Ascending aorta (tissue), 2 donors: ENCODE measurements around the gene TOX3. TPM values are rescaled to one million over a fixed set of nuclear protein-coding genes. Genes with fewer than 3 reads are reported as not detected.

Source experiments
- DNase-seq, 2 donors: peaks; one replicate each; pipeline ENCODE4 v3.0.0-alpha.2; 2019; ENCODE audit warnings: low spot score in 2 of 2
- H3K27ac ChIP-seq, 2 donors: fragments of 200-600 bp; sonication (generic); one replicate each; pipeline ENCODE4 v1.5.1; 2016 to 2017; ENCODE audit warnings: mild to moderate bottlenecking in 1 of 2
- H3K27me3 ChIP-seq: fragments of 200-600 bp; sonication (generic); one replicate; pipeline ENCODE4 v1.5.1; 2017
- H3K36me3 ChIP-seq, 2 donors: fragments of 200-600 bp; sonication (generic); one replicate each; pipeline ENCODE4 v1.5.1; 2016
- H3K4me1 ChIP-seq, 2 donors: fragments of 200-600 bp; sonication (generic); one replicate each; pipeline ENCODE4 v1.5.1; 2016 to 2017; ENCODE audit warnings: mild to moderate bottlenecking in 1 of 2
- H3K4me3 ChIP-seq, 2 donors: fragments of 200-600 bp; sonication (generic); one replicate each; pipeline ENCODE4 v1.5.1; 2016 to 2017; ENCODE audit warnings: mild to moderate bottlenecking in 1 of 2
- H3K9me3 ChIP-seq, 2 donors: fragments of 200-600 bp; sonication (generic); one replicate each; pipeline ENCODE4 v1.5.1; 2016
- CTCF ChIP-seq, 3 experiments: fragments of 200-600 bp in 2 of 3; fragments of 450-650 bp in 1 of 3; sonication (generic) in 2 of 3; IDR thresholded peaks; one replicate each; pipeline ENCODE4 v1.5.1; 2016 to 2019; ENCODE audit warnings: antibody characterized with exemption in 3 of 3, mild to moderate bottlenecking in 1 of 3, moderate library complexity in 1 of 3
- intact Hi-C: fragments of 100-400 bp; cut with DNase I; formaldehyde crosslinking; loops from one replicate; pipeline ENCODE4 v1.15.1; 2023
- total RNA-seq: library from RNA; depleted of rRNA; stranded (reverse); fragments of >200 nt; gene quantifications from one replicate; pipeline ENCODE4 v1.1.0, GENCODE V29; 2016

Gene TOX3
- total RNA-seq, 1 donor from 2014 or later: not detected

- Histone ChIP-seq H3K27ac (no peak overlapping the region), H3K9me3 (no peaks in the 10 kb centered on the region), H3K4me1 (no peaks in the 10 kb centered on the region), H3K4me3 (no peak overlapping the region), H3K36me3 (no peaks in the 10 kb centered on the region), H3K27me3 (no peaks in the 10 kb centered on the region)
- intact Hi-C loops: no loop called here
- DNase-seq: no peak
- no peak for TF ChIP-seq CTCF (IDR thresholded peaks at IDR 0.05)
Observed at GRCh38 chr16:52418201-52418600, 128.7 kb downstream of the TOX3 start.

- no peak for DNase-seq
- intact Hi-C loops: no loop called here
- no peak for TF ChIP-seq CTCF (IDR thresholded peaks at IDR 0.05)
Observed at GRCh38 chr16:52416888-52417287, 130.1 kb downstream of the TOX3 start.

GRCh38 chr16:52411011-52411410 lies 135.9 kb downstream of the TOX3 start:
- no peaks in the 10 kb centered on the region for H3K36me3 ChIP-seq
- H3K4me3 ChIP-seq: no peak overlapping the region
- intact Hi-C loops: no loop called here
- no peaks in the 10 kb centered on the region for H3K4me1 ChIP-seq
- H3K27me3 ChIP-seq: no peaks in the 10 kb centered on the region
- no peak overlapping the region for H3K27ac ChIP-seq
- no peak for DNase-seq
- H3K9me3 ChIP-seq: no peaks in the 10 kb centered on the region
- no peak for TF ChIP-seq CTCF (IDR thresholded peaks at IDR 0.05)

More at GRCh38 chr16:52416888-52417287, 130.1 kb downstream of the TOX3 start:
- Histone ChIP-seq H3K27ac (no peak overlapping the region), H3K36me3 (no peaks in the 10 kb centered on the region), H3K4me3 (no peak overlapping the region), H3K27me3 (no peaks in the 10 kb centered on the region), H3K9me3 (no peaks in the 10 kb centered on the region), H3K4me1 (no peaks in the 10 kb centered on the region)

GRCh38 chr16:52408191-52408845 lies 138.6 kb downstream of the TOX3 start:
- intact Hi-C loops: no loop called here
- Histone ChIP-seq H3K9me3 (no peaks in the 10 kb centered on the region), H3K27ac (no peak overlapping the region), H3K36me3 (no peaks in the 10 kb centered on the region), H3K27me3 (no peaks in the 10 kb centered on the region), H3K4me3 (no peak overlapping the region), H3K4me1 (no peaks in the 10 kb centered on the region)
- no peak for TF ChIP-seq CTCF (IDR thresholded peaks at IDR 0.05)
- DNase-seq: no peak

- Histone ChIP-seq H3K9me3 (no peaks in the 10 kb centered on the region), H3K4me1 (no peaks in the 10 kb centered on the region), H3K27ac (no peak overlapping the region), H3K27me3 (no peaks in the 10 kb centered on the region), H3K4me3 (no peak overlapping the region), H3K36me3 (no peaks in the 10 kb centered on the region)
- intact Hi-C loops: no loop called here
- no peak for TF ChIP-seq CTCF (IDR thresholded peaks at IDR 0.05)
- DNase-seq: no peak
Observed at GRCh38 chr16:52407778-52408177, 139.2 kb downstream of the TOX3 start.

GRCh38 chr16:52405441-52405840 lies 141.5 kb downstream of the TOX3 start:
- H3K27me3 ChIP-seq: no peaks in the 10 kb centered on the region
- no peaks in the 10 kb centered on the region for H3K4me1 ChIP-seq
- no peaks in the 10 kb centered on the region for H3K36me3 ChIP-seq
- DNase-seq: no peak
- no peaks in the 10 kb centered on the region for H3K9me3 ChIP-seq
- intact Hi-C loops: no loop called here
- no peak for TF ChIP-seq CTCF (IDR thresholded peaks at IDR 0.05)
- H3K4me3 ChIP-seq: no peak overlapping the region
- H3K27ac ChIP-seq: no peak overlapping the region
